Mononuclear cell (primary cell): ENCODE data around the gene C9. TPM values are rescaled to one million over a fixed set of nuclear protein-coding genes. Genes with fewer than 3 reads are reported as not detected.

Source experiments
- H3K27me3 ChIP-seq: 2 replicates; pipeline ENCODE4 v1.6.0; 2011; ENCODE audit warnings: low read length, control low read depth; ENCODE audit not compliant: insufficient read depth
- H3K4me1 ChIP-seq: 2 replicates; pipeline ENCODE4 v1.5.1; 2011; ENCODE audit warnings: mild to moderate bottlenecking, low read length, control low read depth; ENCODE audit not compliant: insufficient read depth
- H3K4me3 ChIP-seq: 2 replicates; pipeline ENCODE4 v1.5.1; 2011; ENCODE audit warnings: mild to moderate bottlenecking, low read length, moderate library complexity
- H3K9me3 ChIP-seq: 2 replicates; pipeline ENCODE4 v1.5.1; 2011; ENCODE audit warnings: low read depth, mild to moderate bottlenecking, control low read depth, low read length
- total RNA-seq: library from RNA; depleted of rRNA; stranded (reverse); fragments of >200 nt; gene quantifications from one replicate; pipeline ENCODE4 v1.2.3, GENCODE V29; 2012

Gene C9
- total RNA-seq, 1 donor: not detected

- Histone ChIP-seq H3K4me1 (no peaks in the 10 kb centered on the region), H3K4me3 (no peak overlapping the region), H3K9me3 (no peaks in the 10 kb centered on the region), H3K27me3 (no peaks in the 10 kb centered on the region)
Measured at GRCh38 chr5:39390945-39391344, 26.6 kb upstream of the C9 start.

GRCh38 chr5:39387293-39387692, 23.0 kb upstream of the C9 start:
- no peak overlapping the region for H3K4me3 ChIP-seq
- H3K9me3 ChIP-seq: no peaks in the 10 kb centered on the region
- H3K27me3 ChIP-seq: no peaks in the 10 kb centered on the region
- no peaks in the 10 kb centered on the region for H3K4me1 ChIP-seq

- H3K4me1 ChIP-seq: no peaks in the 10 kb centered on the region
- H3K27me3 ChIP-seq: no peaks in the 10 kb centered on the region
- H3K4me3 ChIP-seq: no peak overlapping the region
- H3K9me3 ChIP-seq: no peaks in the 10 kb centered on the region
Measured at GRCh38 chr5:39384271-39384670, 20.0 kb upstream of the C9 start.

GRCh38 chr5:39381376-39381775, 17.1 kb upstream of the C9 start:
- no peaks in the 10 kb centered on the region for H3K27me3 ChIP-seq
- no peak overlapping the region for H3K4me3 ChIP-seq
- no peaks in the 10 kb centered on the region for H3K4me1 ChIP-seq
- H3K9me3 ChIP-seq: no peaks in the 10 kb centered on the region

- no peaks in the 10 kb centered on the region for H3K27me3 ChIP-seq
- H3K9me3 ChIP-seq: no peaks in the 10 kb centered on the region
- H3K4me3 ChIP-seq: no peak overlapping the region
- H3K4me1 ChIP-seq: no peaks in the 10 kb centered on the region
Measured at GRCh38 chr5:39379693-39380092, 15.4 kb upstream of the C9 start.

GRCh38 chr5:39377613-39378012, 13.3 kb upstream of the C9 start:
- H3K9me3 ChIP-seq: no peaks in the 10 kb centered on the region
- no peaks in the 10 kb centered on the region for H3K27me3 ChIP-seq
- H3K4me1 ChIP-seq: no peaks in the 10 kb centered on the region
- no peak overlapping the region for H3K4me3 ChIP-seq

- no peaks in the 10 kb centered on the region for H3K4me1 ChIP-seq
- H3K9me3 ChIP-seq: no peaks in the 10 kb centered on the region
- no peaks in the 10 kb centered on the region for H3K27me3 ChIP-seq
- no peak overlapping the region for H3K4me3 ChIP-seq
Measured at GRCh38 chr5:39376293-39376714, 12.0 kb upstream of the C9 start.

- Histone ChIP-seq H3K9me3 (no peaks in the 10 kb centered on the region), H3K27me3 (no peaks in the 10 kb centered on the region), H3K4me1 (no peaks in the 10 kb centered on the region), H3K4me3 (no peak overlapping the region)
Measured at GRCh38 chr5:39373791-39374190, 9.5 kb upstream of the C9 start.

GRCh38 chr5:39371367-39371635, 7.0 kb upstream of the C9 start:
- H3K4me3 ChIP-seq: no peak overlapping the region
- H3K4me1 ChIP-seq: no peaks in the 10 kb centered on the region
- no peaks in the 10 kb centered on the region for H3K27me3 ChIP-seq
- H3K9me3 ChIP-seq: no peaks in the 10 kb centered on the region

GRCh38 chr5:39370555-39371366, 6.5 kb upstream of the C9 start:
- Histone ChIP-seq H3K4me3 (no peak overlapping the region), H3K4me1 (no peaks in the 10 kb centered on the region), H3K9me3 (no peaks in the 10 kb centered on the region), H3K27me3 (no peaks in the 10 kb centered on the region)

- H3K9me3 ChIP-seq: no peaks in the 10 kb centered on the region
- H3K27me3 ChIP-seq: no peaks in the 10 kb centered on the region
- H3K4me3 ChIP-seq: no peak overlapping the region
- no peaks in the 10 kb centered on the region for H3K4me1 ChIP-seq
Measured at GRCh38 chr5:39369123-39369815, 5.0 kb upstream of the C9 start.

- H3K9me3 ChIP-seq: no peaks in the 10 kb centered on the region
- no peaks in the 10 kb centered on the region for H3K27me3 ChIP-seq
- H3K4me1 ChIP-seq: no peaks in the 10 kb centered on the region
- H3K4me3 ChIP-seq: no peak overlapping the region
Measured at GRCh38 chr5:39368116-39368515, 3.8 kb upstream of the C9 start.

GRCh38 chr5:39367711-39368110, 3.4 kb upstream of the C9 start:
- H3K27me3 ChIP-seq: no peaks in the 10 kb centered on the region
- H3K9me3 ChIP-seq: no peaks in the 10 kb centered on the region
- H3K4me1 ChIP-seq: no peaks in the 10 kb centered on the region
- H3K4me3 ChIP-seq: no peak overlapping the region

GRCh38 chr5:39363217-39363616, 1.1 kb downstream of the C9 start:
- Histone ChIP-seq H3K9me3 (no peaks in the 10 kb centered on the region), H3K27me3 (no peaks in the 10 kb centered on the region), H3K4me1 (no peaks in the 10 kb centered on the region), H3K4me3 (no peak overlapping the region)

- no peaks in the 10 kb centered on the region for H3K4me1 ChIP-seq
- no peaks in the 10 kb centered on the region for H3K27me3 ChIP-seq
- H3K4me3 ChIP-seq: no peak overlapping the region
- H3K9me3 ChIP-seq: no peaks in the 10 kb centered on the region
Measured at GRCh38 chr5:39362646-39363045, 1.6 kb downstream of the C9 start.

GRCh38 chr5:39361306-39361705, 3.0 kb downstream of the C9 start:
- Histone ChIP-seq H3K27me3 (no peaks in the 10 kb centered on the region), H3K9me3 (no peaks in the 10 kb centered on the region), H3K4me1 (no peaks in the 10 kb centered on the region), H3K4me3 (no peak overlapping the region)
